Measurements from ENCODE around the gene RABGAP1L. TPM values are rescaled to one million over a fixed set of nuclear protein-coding genes. Genes with fewer than 3 reads are reported as not detected.
"Not testable (repeated sequence)": the region's sequence is repeated elsewhere in the genome, so short reads cannot be mapped to it uniquely, and the experiment has no call there.

Gene RABGAP1L
- total RNA-seq, 4 donors from 2014 or later = 48.2 to 102 (median 59.1) TPM

DNA sequence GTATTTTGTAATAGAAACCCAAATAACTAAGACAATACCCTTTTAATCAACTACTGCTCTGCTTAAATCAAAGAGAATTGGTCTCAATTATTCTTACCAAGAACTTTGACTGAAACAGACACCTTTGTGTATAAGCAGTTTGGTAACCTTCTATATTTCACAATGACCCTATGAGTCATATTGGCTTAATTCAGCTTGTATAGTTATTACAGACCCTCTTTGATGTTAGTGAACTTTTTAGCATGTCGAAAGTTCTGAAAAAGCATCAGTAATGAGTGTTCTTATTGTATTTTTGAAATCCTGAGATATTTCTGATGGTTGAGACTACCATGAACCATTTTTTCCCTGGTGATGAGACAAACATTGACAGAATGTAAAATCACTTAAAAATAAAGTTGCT, 43.3 kb upstream of the RABGAP1L start:
- H3K27me3 ChIP-seq = no peaks in the 10 kb centered on the region
- H3K4me3 ChIP-seq = no peak overlapping the region
- WGBS = 80% methylated on average over 1 of the region's 1 CpG
- no peaks in the 10 kb centered on the region for H3K4me1 ChIP-seq
- DNase-seq (ENCODE audit: low spot score in 2 of 2) = no peak
- no peaks in the 10 kb centered on the region for H3K36me3 ChIP-seq
- H3K27ac ChIP-seq = no peak overlapping the region
- H3K9me3 ChIP-seq = no peaks in the 10 kb centered on the region
- TF ChIP-seq, protein P1, sequence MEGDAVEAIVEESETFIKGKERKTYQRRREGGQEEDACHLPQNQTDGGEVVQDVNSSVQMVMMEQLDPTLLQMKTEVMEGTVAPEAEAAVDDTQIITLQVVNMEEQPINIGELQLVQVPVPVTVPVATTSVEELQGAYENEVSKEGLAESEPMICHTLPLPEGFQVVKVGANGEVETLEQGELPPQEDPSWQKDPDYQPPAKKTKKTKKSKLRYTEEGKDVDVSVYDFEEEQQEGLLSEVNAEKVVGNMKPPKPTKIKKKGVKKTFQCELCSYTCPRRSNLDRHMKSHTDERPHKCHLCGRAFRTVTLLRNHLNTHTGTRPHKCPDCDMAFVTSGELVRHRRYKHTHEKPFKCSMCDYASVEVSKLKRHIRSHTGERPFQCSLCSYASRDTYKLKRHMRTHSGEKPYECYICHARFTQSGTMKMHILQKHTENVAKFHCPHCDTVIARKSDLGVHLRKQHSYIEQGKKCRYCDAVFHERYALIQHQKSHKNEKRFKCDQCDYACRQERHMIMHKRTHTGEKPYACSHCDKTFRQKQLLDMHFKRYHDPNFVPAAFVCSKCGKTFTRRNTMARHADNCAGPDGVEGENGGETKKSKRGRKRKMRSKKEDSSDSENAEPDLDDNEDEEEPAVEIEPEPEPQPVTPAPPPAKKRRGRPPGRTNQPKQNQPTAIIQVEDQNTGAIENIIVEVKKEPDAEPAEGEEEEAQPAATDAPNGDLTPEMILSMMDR (IDR thresholded peaks at IDR 0.05) = no peak
- TF ChIP-seq POLR2AphosphoS5 (IDR thresholded peaks at IDR 0.05) (no peak), POLR2A (IDR thresholded peaks at IDR 0.05) (no peak), EP300 (IDR thresholded peaks at IDR 0.05) (no peak)

DNA sequence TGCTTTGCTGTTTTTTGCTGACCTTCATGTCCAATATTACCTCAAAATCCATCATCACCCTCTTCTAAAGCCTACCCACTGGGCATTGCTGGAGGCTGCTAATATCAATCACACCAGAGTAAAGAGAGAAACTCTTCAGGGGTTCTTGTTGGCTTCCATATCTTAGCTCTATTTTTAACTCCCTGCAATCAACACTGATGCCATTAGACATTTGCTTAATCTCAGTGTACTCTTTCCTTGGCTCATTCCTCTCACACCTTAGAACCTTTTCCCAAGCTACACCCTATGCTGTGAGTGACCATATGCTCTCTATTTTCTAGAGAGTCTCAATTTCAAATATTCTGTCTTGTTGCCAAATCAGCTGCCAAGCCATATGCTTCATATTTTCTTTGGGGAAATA, 40.6 kb upstream of the RABGAP1L start:
- H3K36me3 ChIP-seq = no peaks in the 10 kb centered on the region
- H3K4me1 ChIP-seq = no peaks in the 10 kb centered on the region
- no peak overlapping the region for H3K27ac ChIP-seq
- H3K4me3 ChIP-seq = no peak overlapping the region
- no peaks in the 10 kb centered on the region for H3K9me3 ChIP-seq
- TF ChIP-seq POLR2AphosphoS5 (IDR thresholded peaks at IDR 0.05) (no peak), EP300 (IDR thresholded peaks at IDR 0.05) (no peak), POLR2A (IDR thresholded peaks at IDR 0.05) (no peak)
- TF ChIP-seq, protein P1 (IDR thresholded peaks at IDR 0.05) = no peak
- no peak for DNase-seq (ENCODE audit: low spot score in 2 of 2)
- no peaks in the 10 kb centered on the region for H3K27me3 ChIP-seq

DNA sequence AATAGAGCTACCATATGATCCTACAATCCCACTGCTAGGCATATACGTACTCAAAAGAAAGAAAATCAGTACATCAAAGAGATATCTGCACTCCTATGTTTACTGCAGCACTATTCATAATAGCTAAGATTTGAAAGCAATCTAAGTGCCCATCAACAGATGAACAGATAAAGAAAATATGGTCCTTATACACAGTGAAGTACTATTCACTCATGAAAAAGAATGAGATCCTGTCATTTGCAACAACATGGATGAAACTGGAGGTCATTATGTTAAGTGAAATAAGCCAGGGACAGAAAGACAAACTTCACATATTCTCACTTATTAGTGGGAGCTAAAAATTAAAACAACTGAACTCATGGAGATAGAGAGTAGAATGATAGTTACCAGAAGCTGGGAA, 37.0 kb upstream of the RABGAP1L start:
- not testable (repeated sequence) for H3K4me3 ChIP-seq; H3K4me1 ChIP-seq; DNase-seq (ENCODE audit: low spot score in 2 of 2); H3K27ac ChIP-seq; H3K36me3 ChIP-seq; H3K9me3 ChIP-seq; H3K27me3 ChIP-seq
- 80% methylated on average over 1 of the region's 1 CpG for WGBS

DNA sequence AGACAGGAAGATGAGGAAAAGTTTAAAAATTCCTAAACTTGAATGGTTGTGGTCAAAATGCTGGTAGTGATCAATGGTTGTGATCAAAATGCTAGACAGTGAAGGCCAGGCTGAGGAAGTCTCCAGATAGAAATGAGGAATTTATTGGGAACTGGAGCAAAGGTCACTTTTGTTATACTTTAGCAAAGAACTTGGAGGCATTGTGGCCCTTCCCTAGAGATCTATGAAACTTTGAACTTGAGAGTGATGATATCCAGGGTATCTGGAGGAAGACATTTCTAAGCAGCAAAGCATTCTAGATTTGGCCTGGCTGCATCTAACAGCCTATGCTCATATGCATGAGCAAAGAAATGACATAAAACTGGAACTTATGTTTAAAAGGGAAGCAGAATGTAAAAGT, 35.5 kb upstream of the RABGAP1L start:
- H3K9me3 ChIP-seq = peaks cover 8% of the 10 kb centered on the region
- H3K36me3 ChIP-seq = no peaks in the 10 kb centered on the region
- no peak for TF ChIP-seq POLR2AphosphoS5 (IDR thresholded peaks at IDR 0.05)
- TF ChIP-seq EP300 (IDR thresholded peaks at IDR 0.05) = no peak
- no peak for TF ChIP-seq POLR2A (IDR thresholded peaks at IDR 0.05)
- TF ChIP-seq, protein P1 (IDR thresholded peaks at IDR 0.05) = no peak
- H3K27me3 ChIP-seq = no peaks in the 10 kb centered on the region
- no peaks in the 10 kb centered on the region for H3K4me1 ChIP-seq
- H3K27ac ChIP-seq = no peak overlapping the region
- no peak overlapping the region for H3K4me3 ChIP-seq
- DNase-seq (ENCODE audit: low spot score in 2 of 2) = no peak

DNA sequence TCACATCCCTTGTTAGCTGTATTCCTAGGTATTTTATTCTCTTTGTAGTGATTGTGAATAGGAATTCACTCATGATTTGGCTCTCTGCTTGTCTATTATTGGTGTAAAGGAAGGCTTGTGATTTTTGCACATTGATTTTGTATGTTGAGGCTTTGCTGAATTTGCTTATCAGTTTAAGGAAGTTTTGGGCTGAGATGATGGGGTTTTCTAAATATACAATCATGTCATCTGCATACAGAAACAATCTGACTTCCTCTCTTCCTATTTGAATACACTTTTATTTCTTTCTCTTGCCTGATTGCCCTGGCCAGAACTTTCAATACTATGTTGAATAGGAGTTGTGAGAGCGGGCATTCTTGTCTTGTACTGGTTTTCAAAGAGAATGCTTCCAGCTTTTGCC, 32.1 kb upstream of the RABGAP1L start:
- H3K27ac ChIP-seq; H3K4me3 ChIP-seq; H3K36me3 ChIP-seq; DNase-seq (ENCODE audit: low spot score in 2 of 2); H3K27me3 ChIP-seq; H3K4me1 ChIP-seq: not testable (repeated sequence)
- WGBS = 100% methylated on average over 1 of the region's 1 CpG
- H3K9me3 ChIP-seq = peaks cover 12% of the 10 kb centered on the region

DNA sequence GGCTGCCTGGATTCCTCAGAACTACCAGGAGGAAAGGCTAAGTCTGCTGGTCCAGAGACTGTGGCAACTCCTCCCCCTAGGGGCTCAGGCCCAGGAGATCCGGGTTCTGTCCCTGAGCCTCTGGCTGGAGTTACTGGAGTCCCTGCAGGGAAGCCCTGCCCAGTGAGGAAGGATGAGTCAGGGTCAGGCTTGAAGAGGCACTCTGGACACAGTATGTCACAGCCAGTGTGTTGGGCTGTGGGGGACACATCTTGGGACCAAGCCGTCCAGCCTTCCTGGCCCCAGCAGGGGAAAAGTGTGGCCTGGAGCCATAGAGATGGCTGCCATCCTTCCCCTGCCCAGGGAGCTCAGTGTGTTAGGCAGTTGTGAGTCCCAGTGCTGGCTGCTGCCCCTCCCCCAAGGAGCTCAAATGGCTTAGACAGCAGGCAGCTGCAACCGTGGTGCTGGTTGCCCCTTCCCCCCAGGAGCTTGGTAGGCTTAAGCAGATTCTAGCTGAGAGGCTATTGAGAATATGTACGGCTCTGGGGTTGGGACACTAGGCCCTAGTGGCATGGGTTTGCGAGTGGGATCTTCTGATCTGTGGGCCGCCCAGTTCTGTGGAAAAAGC, 28.2 kb upstream of the RABGAP1L start:
- no peak overlapping the region for H3K27ac ChIP-seq
- no peaks in the 10 kb centered on the region for H3K4me1 ChIP-seq
- WGBS = 95% methylated on average over 4 of the region's 6 CpGs
- TF ChIP-seq POLR2A (IDR thresholded peaks at IDR 0.05) (no peak), POLR2AphosphoS5 (IDR thresholded peaks at IDR 0.05) (no peak), EP300 (IDR thresholded peaks at IDR 0.05) (no peak)
- TF ChIP-seq, protein P1 (IDR thresholded peaks at IDR 0.05) = no peak
- no peaks in the 10 kb centered on the region for H3K27me3 ChIP-seq
- no peak for DNase-seq (ENCODE audit: low spot score in 2 of 2)
- H3K36me3 ChIP-seq = no peaks in the 10 kb centered on the region
- peaks cover 4% of the 10 kb centered on the region for H3K9me3 ChIP-seq
- no peak overlapping the region for H3K4me3 ChIP-seq
